NT2/D1 (cell line): ENCODE data around the gene CFAP58.

Source experiments
- DNase-seq: peaks from one replicate; pipeline ENCODE4 v3.0.0-alpha.2; 2011; ENCODE audit warnings: low read depth, low spot score
- H3K27me3 ChIP-seq: 2 replicates; pipeline ENCODE4 v1.6.0; 2011; ENCODE audit warnings: mild to moderate bottlenecking; ENCODE audit not compliant: insufficient read length, insufficient read depth
- H3K36me3 ChIP-seq: 2 replicates; pipeline ENCODE4 v1.6.1; 2011; ENCODE audit warnings: mild to moderate bottlenecking, low read length, mixed read lengths; ENCODE audit not compliant: insufficient read depth, insufficient read length
- H3K4me1 ChIP-seq: 2 replicates; pipeline ENCODE4 v1.5.1; 2011; ENCODE audit not compliant: insufficient read depth, insufficient read length
- H3K4me3 ChIP-seq: 2 replicates; pipeline ENCODE4 v1.5.1; 2011; ENCODE audit warnings: low read depth; ENCODE audit not compliant: insufficient read length
- H3K9ac ChIP-seq: 2 replicates; pipeline ENCODE4 v1.6.0; 2011; ENCODE audit warnings: low read depth; ENCODE audit not compliant: insufficient read length
- H3K9me3 ChIP-seq: 2 replicates; pipeline ENCODE4 v1.5.1; 2011; ENCODE audit warnings: mild to moderate bottlenecking, low read length; ENCODE audit not compliant: insufficient read depth
- SUZ12 ChIP-seq: IDR thresholded peaks from 2 replicates; pipeline ENCODE4 v1.6.1; 2011; ENCODE audit not compliant: insufficient read length, insufficient read depth; ENCODE audit errors: extremely low read depth
- YY1 ChIP-seq: IDR thresholded peaks from 2 replicates; pipeline ENCODE4 v1.6.1; 2011; ENCODE audit not compliant: insufficient read length, insufficient read depth
- ZNF274 ChIP-seq: IDR thresholded peaks from 2 replicates; pipeline ENCODE4 v1.6.1; 2011; ENCODE audit warnings: mild to moderate bottlenecking, low read depth, low read length

The CFAP58 gene

GRCh38 chr10:104328646-104328895, 25.1 kb upstream of the CFAP58 start:
- peaks cover 34% of the 10 kb centered on the region for H3K4me1 ChIP-seq
- TF ChIP-seq YY1 (no peak), SUZ12 (no peak), ZNF274 (no peak)
- no peaks in the 10 kb centered on the region for H3K27me3 ChIP-seq
- peak overlapping the region; percentile 65 for H3K9ac ChIP-seq
- peaks cover 24% of the 10 kb centered on the region for H3K36me3 ChIP-seq
- no peaks in the 10 kb centered on the region for H3K9me3 ChIP-seq
- DNase-seq: no peak
- H3K4me3 ChIP-seq: peak overlapping the region; percentile 29

GRCh38 chr10:104328896-104329710, 24.5 kb upstream of the CFAP58 start:
- Histone ChIP-seq H3K36me3 (peaks cover 23% of the 10 kb centered on the region), H3K4me3 (peak overlapping the region; percentile 29), H3K9me3 (no peaks in the 10 kb centered on the region), H3K4me1 (peaks cover 35% of the 10 kb centered on the region), H3K27me3 (no peaks in the 10 kb centered on the region), H3K9ac (peak overlapping the region; percentile 65)
- no peak for DNase-seq
- no peak for TF ChIP-seq YY1
- no peak for TF ChIP-seq ZNF274
- no peak for TF ChIP-seq SUZ12

- Histone ChIP-seq H3K9me3 (no peaks in the 10 kb centered on the region), H3K27me3 (no peaks in the 10 kb centered on the region), H3K9ac (no peak overlapping the region), H3K4me3 (no peak overlapping the region), H3K36me3 (peaks cover 22% of the 10 kb centered on the region), H3K4me1 (peaks cover 35% of the 10 kb centered on the region)
- TF ChIP-seq SUZ12: no peak
- TF ChIP-seq ZNF274: no peak
- no peak for TF ChIP-seq YY1
- no peak for DNase-seq
Measured at GRCh38 chr10:104329735-104330134, 23.9 kb upstream of the CFAP58 start.

GRCh38 chr10:104330168-104331110, 23.2 kb upstream of the CFAP58 start:
- no peaks in the 10 kb centered on the region for H3K27me3 ChIP-seq
- TF ChIP-seq ZNF274: no peak
- no peak for TF ChIP-seq YY1
- TF ChIP-seq SUZ12: no peak
- no peak for DNase-seq
- peaks cover 35% of the 10 kb centered on the region for H3K4me1 ChIP-seq
- no peak overlapping the region for H3K4me3 ChIP-seq
- no peaks in the 10 kb centered on the region for H3K9me3 ChIP-seq
- no peak overlapping the region for H3K9ac ChIP-seq
- peaks cover 22% of the 10 kb centered on the region for H3K36me3 ChIP-seq

- no peak for DNase-seq
- H3K4me1 ChIP-seq: peaks cover 30% of the 10 kb centered on the region
- no peak overlapping the region for H3K4me3 ChIP-seq
- TF ChIP-seq ZNF274: no peak
- no peak for TF ChIP-seq YY1
- no peak for TF ChIP-seq SUZ12
- peak overlapping the region; percentile 26 for H3K9ac ChIP-seq
- H3K9me3 ChIP-seq: no peaks in the 10 kb centered on the region
- no peaks in the 10 kb centered on the region for H3K27me3 ChIP-seq
- peaks cover 16% of the 10 kb centered on the region for H3K36me3 ChIP-seq
Measured at GRCh38 chr10:104331208-104331838, 22.3 kb upstream of the CFAP58 start.

GRCh38 chr10:104332243-104333031, 21.2 kb upstream of the CFAP58 start:
- TF ChIP-seq SUZ12: no peak
- no peak for TF ChIP-seq YY1
- no peak for TF ChIP-seq ZNF274
- no peaks in the 10 kb centered on the region for H3K9me3 ChIP-seq
- H3K4me1 ChIP-seq: peaks cover 23% of the 10 kb centered on the region
- H3K27me3 ChIP-seq: no peaks in the 10 kb centered on the region
- peaks cover 16% of the 10 kb centered on the region for H3K36me3 ChIP-seq
- H3K4me3 ChIP-seq: no peak overlapping the region
- DNase-seq: no peak
- no peak overlapping the region for H3K9ac ChIP-seq
